ENCODE data around the gene GPR78.

The GPR78 gene

DNA sequence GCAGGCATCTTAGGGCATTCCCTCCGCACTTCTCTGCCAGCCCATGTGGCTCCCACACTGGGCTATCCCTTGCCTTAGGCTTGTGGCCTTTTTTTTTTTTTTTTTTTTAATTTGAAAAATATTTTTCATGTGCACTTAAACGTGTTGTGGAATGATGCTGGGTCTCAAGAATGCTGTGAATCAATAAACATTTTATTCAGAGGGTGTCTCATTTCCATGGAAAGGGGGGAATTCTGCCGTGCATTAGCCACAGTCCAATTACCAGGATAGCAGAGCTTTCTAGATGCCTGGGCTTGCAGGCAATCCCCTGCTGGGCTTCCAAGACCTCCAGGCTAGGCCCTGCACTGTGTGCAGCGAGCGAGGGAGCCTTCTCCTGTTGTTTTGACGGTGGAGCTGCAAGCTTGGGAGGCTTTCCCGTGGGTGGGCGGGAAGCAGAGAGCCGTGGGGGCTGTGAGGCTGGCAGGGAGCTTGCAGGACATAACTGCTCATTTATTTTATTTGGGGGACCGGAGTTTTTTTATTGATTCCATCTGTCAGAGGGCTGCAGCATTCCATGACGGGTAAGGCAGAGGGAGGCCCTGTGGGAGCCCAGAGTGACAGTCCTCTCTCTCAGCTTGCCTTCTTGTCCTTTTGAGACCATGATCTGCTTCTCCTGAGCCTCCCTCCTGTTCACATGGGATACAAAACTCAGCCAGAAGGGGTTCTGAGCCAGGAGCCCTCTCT is 9.8 kb downstream of the GPR78 start:
- H3K79me2 ChIP-seq (ENCODE audit: insufficient read depth, low read length), result no peaks in the 10 kb centered on the region
- ATAC-seq (ENCODE audit: insufficient read depth, low read depth), result no peak
- no peaks in the 10 kb centered on the region for H3K4me1 ChIP-seq (ENCODE audit: insufficient read depth, low read length)
- no peak overlapping the region for H3K27ac ChIP-seq (ENCODE audit: low read length)
- H3K4me2 ChIP-seq (ENCODE audit: insufficient read depth, low read length), result no peak overlapping the region
- no peaks in the 10 kb centered on the region for H3K36me3 ChIP-seq (ENCODE audit: insufficient read depth, low read length)
- H2AFZ ChIP-seq (ENCODE audit: low read depth, low read length), result no peak overlapping the region
- peaks cover 10% of the 10 kb centered on the region; the same call in 1 of the 2 replicates for H4K20me1 ChIP-seq (ENCODE audit: insufficient read depth, low read length)
- DNase-seq, result no peak
- no peaks in the 10 kb centered on the region for H3K27me3 ChIP-seq (ENCODE audit: insufficient read depth, low read length, poor library complexity)
- no peaks in the 10 kb centered on the region for H3K9me3 ChIP-seq (ENCODE audit: insufficient read depth, low read length, severe bottlenecking)
- TF ChIP-seq, protein P1, sequence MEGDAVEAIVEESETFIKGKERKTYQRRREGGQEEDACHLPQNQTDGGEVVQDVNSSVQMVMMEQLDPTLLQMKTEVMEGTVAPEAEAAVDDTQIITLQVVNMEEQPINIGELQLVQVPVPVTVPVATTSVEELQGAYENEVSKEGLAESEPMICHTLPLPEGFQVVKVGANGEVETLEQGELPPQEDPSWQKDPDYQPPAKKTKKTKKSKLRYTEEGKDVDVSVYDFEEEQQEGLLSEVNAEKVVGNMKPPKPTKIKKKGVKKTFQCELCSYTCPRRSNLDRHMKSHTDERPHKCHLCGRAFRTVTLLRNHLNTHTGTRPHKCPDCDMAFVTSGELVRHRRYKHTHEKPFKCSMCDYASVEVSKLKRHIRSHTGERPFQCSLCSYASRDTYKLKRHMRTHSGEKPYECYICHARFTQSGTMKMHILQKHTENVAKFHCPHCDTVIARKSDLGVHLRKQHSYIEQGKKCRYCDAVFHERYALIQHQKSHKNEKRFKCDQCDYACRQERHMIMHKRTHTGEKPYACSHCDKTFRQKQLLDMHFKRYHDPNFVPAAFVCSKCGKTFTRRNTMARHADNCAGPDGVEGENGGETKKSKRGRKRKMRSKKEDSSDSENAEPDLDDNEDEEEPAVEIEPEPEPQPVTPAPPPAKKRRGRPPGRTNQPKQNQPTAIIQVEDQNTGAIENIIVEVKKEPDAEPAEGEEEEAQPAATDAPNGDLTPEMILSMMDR (IDR thresholded peaks at IDR 0.05; ENCODE audit: borderline replicate concordance, extremely low read depth, low read length, poor library complexity, severe bottlenecking), result no peak
- no peak for TF ChIP-seq EZH2 (IDR thresholded peaks at IDR 0.05; ENCODE audit: borderline replicate concordance, low read depth, low read length, severe bottlenecking)
- no peak overlapping the region for H3K9ac ChIP-seq (ENCODE audit: low read depth, low read length)
- H3K4me3 ChIP-seq (ENCODE audit: low read depth in 1 of 2, low read length in 2 of 2), result no peak overlapping the region

DNA sequence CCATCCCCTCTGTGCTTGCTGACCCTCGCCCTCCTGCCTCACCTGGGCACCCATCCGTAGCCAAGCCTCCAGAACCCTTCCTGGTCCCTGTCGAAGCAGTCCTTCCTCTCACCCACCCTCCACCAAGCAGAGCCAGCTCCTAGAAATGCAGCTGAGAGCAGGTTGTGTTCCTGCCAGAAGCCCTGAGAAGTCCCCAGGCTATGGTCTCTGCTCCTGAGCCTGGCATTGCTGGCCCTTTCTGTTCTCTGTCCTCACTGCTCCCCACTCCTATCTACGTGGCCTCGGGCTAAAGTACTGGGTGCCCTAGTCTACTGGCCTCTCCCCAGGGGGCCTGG is 10.3 kb downstream of the GPR78 start:
- DNase-seq (no peak), ATAC-seq (ENCODE audit: insufficient read depth, low read depth) (no peak)
- Histone ChIP-seq H3K4me2 (ENCODE audit: insufficient read depth, low read length) (no peak overlapping the region), H3K4me1 (ENCODE audit: insufficient read depth, low read length) (no peaks in the 10 kb centered on the region), H3K9ac (ENCODE audit: low read depth, low read length) (no peak overlapping the region), H3K36me3 (ENCODE audit: insufficient read depth, low read length) (no peaks in the 10 kb centered on the region), H4K20me1 (ENCODE audit: insufficient read depth, low read length) (peaks cover 10% of the 10 kb centered on the region; the same call in 1 of the 2 replicates), H3K4me3 (ENCODE audit: low read depth in 1 of 2, low read length in 2 of 2) (no peak overlapping the region), H3K9me3 (ENCODE audit: insufficient read depth, low read length, severe bottlenecking) (no peaks in the 10 kb centered on the region), H3K27ac (ENCODE audit: low read length) (no peak overlapping the region), H3K27me3 (ENCODE audit: insufficient read depth, low read length, poor library complexity) (no peaks in the 10 kb centered on the region), H3K79me2 (ENCODE audit: insufficient read depth, low read length) (no peaks in the 10 kb centered on the region), H2AFZ (ENCODE audit: low read depth, low read length) (no peak overlapping the region)
- TF ChIP-seq, protein P1 (IDR thresholded peaks at IDR 0.05; ENCODE audit: borderline replicate concordance, extremely low read depth, low read length, poor library complexity, severe bottlenecking), result no peak
- TF ChIP-seq EZH2 (IDR thresholded peaks at IDR 0.05; ENCODE audit: borderline replicate concordance, low read depth, low read length, severe bottlenecking), result no peak

DNA sequence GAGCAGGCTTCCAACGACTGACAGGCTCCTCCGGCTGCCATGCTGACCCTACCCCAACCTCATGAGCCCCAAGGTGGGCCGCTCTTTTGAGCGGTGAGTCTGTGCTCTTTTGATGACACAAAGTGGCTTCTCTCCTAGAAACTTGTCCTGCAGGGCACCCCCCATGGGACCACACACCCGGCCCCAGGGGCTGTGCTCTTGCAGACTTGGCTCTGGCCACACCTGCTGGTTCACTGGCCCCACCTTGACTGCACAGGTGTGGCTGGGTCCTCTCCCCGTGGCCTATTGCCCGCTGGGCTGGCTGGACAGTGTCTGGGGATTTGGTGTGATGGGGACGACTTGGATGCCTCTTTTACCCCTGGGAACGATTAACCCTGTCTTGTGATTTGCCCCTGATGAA is 10.9 kb downstream of the GPR78 start:
- H3K79me2 ChIP-seq (ENCODE audit: insufficient read depth, low read length), result no peaks in the 10 kb centered on the region
- no peak overlapping the region for H3K4me2 ChIP-seq (ENCODE audit: insufficient read depth, low read length)
- no peak overlapping the region for H3K9ac ChIP-seq (ENCODE audit: low read depth, low read length)
- H3K27me3 ChIP-seq (ENCODE audit: insufficient read depth, low read length, poor library complexity), result no peaks in the 10 kb centered on the region
- H2AFZ ChIP-seq (ENCODE audit: low read depth, low read length), result no peak overlapping the region
- no peaks in the 10 kb centered on the region for H3K9me3 ChIP-seq (ENCODE audit: insufficient read depth, low read length, severe bottlenecking)
- ATAC-seq (ENCODE audit: insufficient read depth, low read depth) (no peak), DNase-seq (no peak)
- no peak for TF ChIP-seq EZH2 (IDR thresholded peaks at IDR 0.05; ENCODE audit: borderline replicate concordance, low read depth, low read length, severe bottlenecking)
- TF ChIP-seq, protein P1 (IDR thresholded peaks at IDR 0.05; ENCODE audit: borderline replicate concordance, extremely low read depth, low read length, poor library complexity, severe bottlenecking), result no peak
- H4K20me1 ChIP-seq (ENCODE audit: insufficient read depth, low read length), result peaks cover 10% of the 10 kb centered on the region; the same call in 1 of the 2 replicates
- H3K27ac ChIP-seq (ENCODE audit: low read length), result no peak overlapping the region
- H3K4me3 ChIP-seq (ENCODE audit: low read depth in 1 of 2, low read length in 2 of 2), result no peak overlapping the region
- no peaks in the 10 kb centered on the region for H3K36me3 ChIP-seq (ENCODE audit: insufficient read depth, low read length)
- H3K4me1 ChIP-seq (ENCODE audit: insufficient read depth, low read length), result no peaks in the 10 kb centered on the region

Measured in DND-41 (cell line).